ENCODE data around the gene RBM17. TPM values are rescaled to one million over a fixed set of nuclear protein-coding genes. Genes with fewer than 3 reads are reported as not detected.
A peak's percentile ranks its signal among the peaks of the same experiment; 100 is the strongest.
"Not testable (repeated sequence)": the region's sequence is repeated elsewhere in the genome, so short reads cannot be mapped to it uniquely, and the experiment has no call there.

RBM17 gene
- total and polyA plus RNA-seq, 2 of the 13 experiments (the other 11 are each of a cell fraction or from before 2014, with no cell fraction given): 30.7 to 77.5 TPM

DNA sequence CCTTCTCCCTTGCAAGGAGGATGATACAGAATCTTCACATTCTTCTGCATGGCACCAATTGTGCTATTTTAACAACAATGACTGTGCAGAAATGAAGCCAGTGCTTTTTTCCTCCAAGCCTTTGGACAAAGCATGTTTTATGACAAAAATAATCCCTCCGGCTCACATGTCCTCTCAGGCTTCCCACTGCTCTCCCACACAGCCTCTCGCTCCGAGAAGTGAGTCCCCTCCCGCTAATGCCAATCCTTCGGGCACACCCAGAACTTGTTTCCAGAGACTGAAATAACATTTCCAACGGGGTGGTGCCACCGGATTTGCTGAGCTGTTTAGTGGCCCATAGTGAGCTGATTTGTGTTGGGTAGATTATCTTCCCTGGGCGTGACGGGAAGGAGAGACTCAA, 35.8 kb downstream of the RBM17 start:
- WGBS (ENCODE audit: low lambda C conversion rate): 18% methylated on average over 9 of the region's 9 CpGs
- FAIRE-seq: no peak

DNA sequence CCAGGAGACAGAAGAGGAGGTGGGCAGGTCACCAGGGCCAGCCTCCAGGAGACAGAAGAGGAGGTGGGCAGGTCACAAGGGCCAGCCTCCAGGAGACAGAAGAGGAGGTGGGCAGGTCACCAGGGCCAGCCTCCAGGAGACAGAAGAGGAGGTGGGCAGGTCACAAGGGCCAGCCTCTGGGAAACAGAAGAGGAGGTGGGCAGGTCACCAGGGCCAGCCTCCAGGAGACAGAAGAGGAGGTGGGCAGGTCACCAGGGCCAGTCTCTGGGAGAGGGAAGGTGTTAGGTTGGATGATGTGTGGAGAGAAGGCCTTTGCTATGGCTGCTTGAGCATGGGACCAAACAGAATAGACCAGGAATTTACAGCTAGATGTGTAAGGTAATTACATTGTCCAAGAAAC, 38.6 kb downstream of the RBM17 start:
- BruUV-seq (replicated peaks); POLR2A ChIA-PET; H3K9ac ChIP-seq (ENCODE audit: insufficient read depth, low read depth, low read length); CTCF ChIA-PET (ENCODE audit: low intra/inter-chr PET ratio, low total read pairs); H3K79me2 ChIP-seq (ENCODE audit: insufficient read depth, low read length); H3K27ac ChIP-seq (ENCODE audit: extremely low read length, insufficient read depth, low read length); H2AFZ ChIP-seq (ENCODE audit: low read length); H3K4me3 ChIP-seq (replicated peaks in 1 of 3; ENCODE audit: insufficient read depth in 1 of 3, low read depth in 2 of 3, low read length in 3 of 3); in situ Hi-C loops (cut with HindIII; ENCODE audit: extremely low pct_ligation_motif_present, low pct_unique_long_range_greater_than_20kb); intact Hi-C loops (cut with micrococcal nuclease; ENCODE audit: unreplicated experiment); H3K4me2 ChIP-seq (ENCODE audit: low read depth, low read length); H4K20me1 ChIP-seq (ENCODE audit: insufficient read depth, low read length); FAIRE-seq; DNase-seq (ENCODE audit: low spot score); ATAC-seq; H3K9me3 ChIP-seq (ENCODE audit: low read length); H3K36me3 ChIP-seq (replicated peaks in 1 of 2; ENCODE audit: control insufficient read depth in 1 of 2, insufficient read depth in 2 of 2, low read length in 2 of 2): not testable (repeated sequence)
- Histone ChIP-seq H3K27me3 (ENCODE audit: control insufficient read depth in 1 of 2, insufficient read depth in 2 of 2, low read length in 2 of 2) (peaks cover 3 to 37% of the 10 kb centered on the region in 2 experiments; a peak in 4 of 5 replicates), H3K4me1 (ENCODE audit: insufficient read depth, low read length) (peaks cover 13% of the 10 kb centered on the region)

More for the DNA sequence above, 35.8 kb downstream of the RBM17 start:
- no peak overlapping the region for H3K9ac ChIP-seq (ENCODE audit: insufficient read depth, low read depth, low read length)
- H3K27me3 ChIP-seq (ENCODE audit: control insufficient read depth in 1 of 2, insufficient read depth in 2 of 2, low read length in 2 of 2): peaks cover 1 to 22% of the 10 kb centered on the region in 2 experiments; a peak in 3 of 5 replicates
- DNase-seq (ENCODE audit: low spot score): no peak
- no peak overlapping the region for H2AFZ ChIP-seq (ENCODE audit: low read length)
- H3K4me2 ChIP-seq (ENCODE audit: low read depth, low read length): no peak overlapping the region
- BruUV-seq (replicated peaks): no TSS peak
- H3K79me2 ChIP-seq (ENCODE audit: insufficient read depth, low read length): no peaks in the 10 kb centered on the region
- intact Hi-C loops (cut with micrococcal nuclease; ENCODE audit: unreplicated experiment) (no loop called here), in situ Hi-C loops (cut with HindIII; ENCODE audit: extremely low pct_ligation_motif_present, low pct_unique_long_range_greater_than_20kb) (no loop called here)
- ChIA-PET POLR2A (no interaction called here), CTCF (ENCODE audit: low intra/inter-chr PET ratio, low total read pairs) (no interaction called here)
- peak; percentile 76 for TF ChIP-seq NFE2L2 (IDR thresholded peaks at IDR 0.05; ENCODE audit: low read length)
- TF ChIP-seq, protein P1, sequence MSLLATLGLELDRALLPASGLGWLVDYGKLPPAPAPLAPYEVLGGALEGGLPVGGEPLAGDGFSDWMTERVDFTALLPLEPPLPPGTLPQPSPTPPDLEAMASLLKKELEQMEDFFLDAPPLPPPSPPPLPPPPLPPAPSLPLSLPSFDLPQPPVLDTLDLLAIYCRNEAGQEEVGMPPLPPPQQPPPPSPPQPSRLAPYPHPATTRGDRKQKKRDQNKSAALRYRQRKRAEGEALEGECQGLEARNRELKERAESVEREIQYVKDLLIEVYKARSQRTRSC (CRISPR knock-in tag; IDR thresholded peaks at IDR 0.05; ENCODE audit: low read depth): no peak
- TF ChIP-seq, protein P2, sequence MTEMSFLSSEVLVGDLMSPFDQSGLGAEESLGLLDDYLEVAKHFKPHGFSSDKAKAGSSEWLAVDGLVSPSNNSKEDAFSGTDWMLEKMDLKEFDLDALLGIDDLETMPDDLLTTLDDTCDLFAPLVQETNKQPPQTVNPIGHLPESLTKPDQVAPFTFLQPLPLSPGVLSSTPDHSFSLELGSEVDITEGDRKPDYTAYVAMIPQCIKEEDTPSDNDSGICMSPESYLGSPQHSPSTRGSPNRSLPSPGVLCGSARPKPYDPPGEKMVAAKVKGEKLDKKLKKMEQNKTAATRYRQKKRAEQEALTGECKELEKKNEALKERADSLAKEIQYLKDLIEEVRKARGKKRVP (CRISPR knock-in tag; IDR thresholded peaks at IDR 0.05): no peak
- H4K20me1 ChIP-seq (ENCODE audit: insufficient read depth, low read length): no peaks in the 10 kb centered on the region
- H3K27ac ChIP-seq (ENCODE audit: extremely low read length, insufficient read depth, low read length): no peak overlapping the region
- H3K36me3 ChIP-seq (replicated peaks in 1 of 2; ENCODE audit: control insufficient read depth in 1 of 2, insufficient read depth in 2 of 2, low read length in 2 of 2): no peaks in the 10 kb centered on the region
- peaks cover 13% of the 10 kb centered on the region for H3K4me1 ChIP-seq (ENCODE audit: insufficient read depth, low read length)
- H3K9me3 ChIP-seq (ENCODE audit: low read length): no peaks in the 10 kb centered on the region
- ATAC-seq: no peak
- no peak overlapping the region for H3K4me3 ChIP-seq (replicated peaks in 1 of 3; ENCODE audit: insufficient read depth in 1 of 3, low read depth in 2 of 3, low read length in 3 of 3)

Measured in HepG2 (cell line).